Head of caudate nucleus (tissue), 42 donors: ENCODE measurements around the gene TMEM191C.
A peak's percentile ranks its signal among the peaks of the same experiment; 100 is the strongest.
"Not testable (repeated sequence)": the region's sequence is repeated elsewhere in the genome, so short reads cannot be mapped to it uniquely, and the experiment has no call there.

Experiments
- DNase-seq, 42 donors: peaks; one replicate each; pipeline versions ENCODE4 v3.0.0 to v3.0.0-alpha.2; 2020 to 2021; ENCODE audit warnings: mixed read lengths in 7 of 42
- intact Hi-C: fragments of 100-400 bp; cut with DNase I; formaldehyde crosslinking; loops from one replicate; pipeline ENCODE4 v1.15.0; 2022

Gene TMEM191C

DNA sequence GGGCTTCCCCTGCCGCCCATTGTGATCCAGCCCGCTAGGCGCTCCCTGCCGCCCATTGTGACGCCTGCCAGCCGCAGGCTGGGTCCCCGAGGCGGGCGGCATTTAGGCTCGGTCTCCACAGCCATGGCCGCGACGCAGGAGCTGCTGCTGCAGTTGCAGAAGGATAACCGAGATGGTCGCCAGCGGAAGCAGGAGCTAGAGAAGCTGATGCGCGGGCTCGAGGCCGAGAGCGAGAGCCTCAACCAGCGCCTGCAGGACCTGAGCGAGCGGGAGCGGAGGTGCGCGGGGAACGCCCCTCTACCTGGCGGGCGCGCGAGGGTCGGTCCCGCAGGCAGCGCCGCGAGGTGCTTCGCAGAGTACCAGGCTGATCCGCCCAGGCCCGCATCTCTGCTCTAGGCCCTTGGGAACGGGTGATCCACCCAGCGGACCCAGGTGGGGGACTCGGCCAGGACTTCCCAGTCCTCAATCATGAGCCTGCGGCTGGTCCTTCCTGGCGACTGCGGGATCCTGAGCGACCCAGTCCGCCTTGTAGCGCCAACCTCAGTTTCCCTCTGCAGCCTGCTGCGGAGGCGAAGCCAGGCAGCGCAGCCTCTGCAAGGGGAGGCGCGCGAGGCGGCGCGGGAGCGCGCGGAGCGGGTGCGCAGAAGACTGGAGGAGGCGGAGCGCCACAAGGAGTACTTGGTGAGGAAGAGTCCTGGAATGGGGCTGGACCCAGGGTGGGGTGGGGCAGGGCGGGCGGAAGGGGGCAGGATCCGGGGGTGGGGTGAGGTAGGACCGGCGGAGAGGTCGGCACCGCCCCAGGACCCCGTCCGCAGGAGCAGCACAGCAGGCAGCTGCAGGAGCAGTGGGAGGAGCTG lies at the start of gene TMEM191C:
TMEM191C (plus strand) TSS at position 51 of the 857 bp plus-strand sequence; CDS start at position 124, 73 bp downstream.
- intact Hi-C loops = not testable (repeated sequence)

DNA sequence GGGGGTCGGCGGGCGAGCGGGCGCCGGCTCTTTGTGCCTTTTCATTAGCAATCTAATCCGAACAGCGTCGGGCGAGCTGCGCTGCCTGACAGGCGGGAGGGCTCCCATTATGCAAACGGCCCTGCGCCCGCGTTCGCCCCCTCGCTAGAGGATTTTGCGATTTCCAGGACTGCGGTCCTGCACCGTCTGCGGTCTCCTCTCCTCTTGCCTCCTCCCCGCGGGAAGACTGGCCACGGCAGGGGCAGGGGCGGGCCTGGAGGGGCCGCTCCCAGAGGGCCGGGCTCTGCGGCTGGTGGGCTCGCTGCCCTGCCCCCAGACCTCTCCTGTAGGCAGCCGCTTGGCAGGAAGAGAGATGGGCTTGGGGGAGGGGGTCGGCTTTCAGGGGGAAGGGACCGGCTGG lies 49.3 kb upstream of the TMEM191C start:
- DNase-seq = peak in 27 of 42 donors; percentile 1 to 56 (median 19)

More for the DNA sequence above, at the start of gene TMEM191C:
- not testable (repeated sequence) for DNase-seq

DNA sequence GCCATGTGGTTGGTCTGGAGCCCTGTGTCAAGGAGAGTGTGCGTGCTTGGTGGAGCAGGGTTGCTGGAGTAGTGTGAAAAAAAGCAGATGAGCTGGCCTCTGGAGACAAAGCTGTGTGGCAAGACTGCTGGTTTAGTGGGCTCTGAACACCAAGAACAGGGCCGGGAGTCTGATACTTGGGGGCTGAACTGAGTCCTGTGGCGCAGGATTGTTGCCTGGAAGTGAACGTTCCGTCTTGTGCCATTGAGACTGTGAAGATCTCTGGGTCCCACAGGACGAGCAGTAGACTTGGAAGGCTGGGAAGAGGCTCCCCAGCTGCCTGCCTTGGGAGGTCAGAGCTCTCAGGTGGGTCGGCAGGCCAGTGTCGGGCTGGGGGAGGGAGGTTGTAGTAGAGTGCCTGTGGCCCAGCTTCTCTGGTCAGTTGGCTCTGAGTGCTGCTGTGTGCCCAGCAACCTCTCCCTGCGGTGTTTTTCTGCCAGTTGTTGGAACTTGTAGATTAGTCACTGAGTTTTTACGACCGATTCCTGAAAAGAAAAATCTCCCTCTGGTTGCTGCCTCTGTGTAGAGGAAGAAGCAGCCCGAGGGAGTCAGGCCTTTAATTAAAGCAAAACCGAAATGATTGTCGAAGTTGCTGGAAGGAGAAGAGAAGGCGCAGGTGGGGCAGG lies 48.1 kb upstream of the TMEM191C start:
- intact Hi-C loops = not testable (repeated sequence)
- DNase-seq = peak in 7 of 42 donors; percentile 1 to 32 (median 10)

More for the DNA sequence above, 49.3 kb upstream of the TMEM191C start:
- intact Hi-C loops = not testable (repeated sequence)

DNA sequence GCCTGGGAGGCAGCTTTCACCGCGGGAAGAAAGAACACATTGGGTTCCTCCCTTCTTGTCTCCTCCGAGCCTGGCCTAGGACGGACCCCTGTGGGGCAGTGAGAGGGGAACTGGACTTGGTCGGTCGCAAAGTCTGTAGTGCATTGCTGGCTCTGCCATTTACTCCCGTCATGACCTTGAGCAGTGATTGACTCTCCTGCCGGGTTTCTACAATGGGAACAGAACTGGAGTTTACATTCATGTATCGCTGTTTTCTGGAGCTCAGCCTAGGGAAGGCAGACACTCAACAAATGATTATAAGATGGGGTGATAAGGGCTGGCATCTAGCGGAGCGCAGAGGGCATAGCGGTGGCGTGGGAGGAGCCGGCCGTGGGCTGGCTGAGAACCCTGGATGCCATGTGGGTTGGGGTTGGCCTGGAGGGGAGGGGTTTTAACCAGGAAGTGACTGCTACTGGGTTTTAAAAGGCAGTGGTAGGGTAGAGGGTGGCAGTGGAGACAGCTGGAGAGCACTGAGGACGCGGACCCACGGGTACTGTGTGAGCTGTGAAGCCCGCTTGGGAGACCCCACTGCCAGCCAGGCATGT lies 46.9 kb upstream of the TMEM191C start:
- intact Hi-C loops = not testable (repeated sequence)
- peak in 5 of 42 donors; percentile 1 to 33 (median 5) for DNase-seq

DNA sequence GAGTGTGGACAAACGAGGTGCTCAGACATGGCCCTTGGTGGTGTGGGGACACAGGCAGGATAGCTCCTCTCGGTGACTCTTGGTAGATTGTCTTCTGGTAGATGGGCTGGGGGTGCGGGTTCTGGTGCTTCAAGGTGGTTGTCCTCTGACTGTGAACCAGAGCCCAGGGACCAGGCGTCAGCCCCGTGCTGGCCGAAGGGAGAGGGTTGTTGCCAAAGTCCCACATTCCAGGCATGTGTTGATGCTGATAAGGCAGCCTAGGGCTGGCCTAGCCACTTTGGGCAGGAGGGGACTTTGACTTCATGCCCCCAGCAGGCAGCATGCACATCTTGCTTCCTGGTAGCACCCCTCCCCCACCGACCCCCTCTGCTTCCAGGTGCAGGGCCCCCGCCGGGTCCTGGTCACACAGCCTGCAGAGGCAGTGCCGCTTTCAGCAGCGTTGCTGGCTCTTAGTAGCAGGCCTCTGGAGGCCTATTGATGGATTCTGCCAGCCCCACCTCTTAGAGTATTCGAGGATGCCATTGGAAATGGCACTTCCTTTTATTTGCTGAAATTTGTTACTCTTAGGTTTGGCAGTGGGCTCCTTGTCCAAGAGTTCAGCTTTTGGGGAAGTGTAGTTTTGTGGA lies 43.0 kb upstream of the TMEM191C start:
- DNase-seq = peak in 1 of 42 donors; percentile 7
- intact Hi-C loops = not testable (repeated sequence)

DNA sequence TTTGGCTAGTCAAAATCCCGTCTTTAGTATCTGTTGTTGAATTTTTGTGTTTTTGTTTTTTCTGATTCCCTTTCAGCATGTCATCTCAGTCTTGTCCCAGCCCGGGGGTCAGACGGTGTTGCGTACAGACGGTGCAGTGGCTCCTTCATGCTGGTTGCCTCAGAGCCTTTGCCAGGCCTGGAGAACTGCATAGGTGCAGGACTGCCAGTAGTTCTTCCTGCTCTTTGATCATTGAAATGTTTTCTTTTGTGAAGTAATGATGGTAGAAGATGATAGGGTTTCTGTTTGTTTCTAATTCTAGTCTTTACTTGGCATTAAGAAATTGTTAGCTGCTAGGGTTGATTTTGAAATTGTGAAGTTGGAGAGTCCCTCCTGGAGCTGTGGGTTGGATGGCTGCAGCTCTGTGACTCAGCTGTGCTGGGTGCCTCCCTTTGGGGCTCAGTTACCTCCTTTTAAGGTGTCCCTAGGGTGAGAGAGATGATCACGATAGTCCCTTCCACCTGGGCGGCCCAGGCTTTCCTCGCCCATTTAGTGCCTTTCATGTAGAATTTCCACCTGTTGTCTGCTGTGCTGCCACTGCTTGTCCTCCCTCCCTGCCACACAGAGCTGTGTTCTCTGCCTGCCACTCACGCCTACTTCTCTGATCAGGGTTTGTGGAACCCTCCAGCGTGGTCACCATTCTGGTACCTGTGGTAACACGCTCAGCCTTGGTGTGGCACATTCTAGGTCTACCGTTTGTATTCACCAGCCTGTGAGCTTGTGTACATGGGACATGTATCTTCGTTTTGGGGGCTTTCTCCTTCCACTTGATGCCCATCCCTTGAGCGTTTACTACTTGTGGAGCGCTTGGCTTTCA lies 32.6 kb upstream of the TMEM191C start:
- DNase-seq, intact Hi-C loops: not testable (repeated sequence)

DNA sequence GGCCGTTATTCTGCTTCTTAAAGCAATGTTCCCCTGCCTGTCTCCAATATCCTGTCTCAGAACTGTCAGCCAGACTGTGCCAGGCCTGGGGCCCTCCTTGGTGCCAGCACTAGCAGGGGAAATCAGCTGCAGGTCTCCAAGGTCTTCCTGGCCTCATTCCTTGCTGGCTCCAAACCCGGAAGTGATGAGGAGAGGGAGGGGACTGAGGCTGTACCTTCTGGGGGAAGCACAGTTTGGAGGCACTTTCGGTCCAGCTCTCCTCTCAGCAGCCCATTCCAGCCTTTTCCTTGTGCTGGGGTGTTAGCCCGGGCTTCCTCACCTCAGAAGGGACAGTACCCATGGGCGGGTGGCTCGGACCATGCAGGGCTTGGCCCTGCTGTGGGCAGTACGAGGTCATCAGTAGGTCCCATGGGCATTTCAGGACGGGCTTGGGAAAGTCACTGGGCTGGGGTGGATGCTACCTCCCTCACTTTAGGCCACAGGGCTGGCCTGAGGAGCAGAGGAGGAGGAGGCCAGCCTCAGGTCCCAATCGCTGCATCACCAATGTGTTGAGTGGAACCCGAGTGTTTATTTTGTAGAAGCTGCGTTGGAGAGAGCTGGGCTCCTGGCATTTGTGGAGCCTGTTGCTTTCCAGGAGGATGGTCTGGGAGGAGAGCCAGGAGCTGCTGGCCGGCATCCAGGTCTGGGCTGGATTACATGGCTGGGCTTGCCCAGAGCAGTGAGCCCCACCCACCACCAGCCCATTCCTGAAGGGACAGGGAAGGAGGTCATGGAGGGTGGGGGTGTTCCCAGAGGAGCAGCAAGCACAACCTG lies 31.0 kb upstream of the TMEM191C start:
- peak in 9 of 42 donors; percentile 5 to 33 (median 14) for DNase-seq
- intact Hi-C loops = not testable (repeated sequence)

DNA sequence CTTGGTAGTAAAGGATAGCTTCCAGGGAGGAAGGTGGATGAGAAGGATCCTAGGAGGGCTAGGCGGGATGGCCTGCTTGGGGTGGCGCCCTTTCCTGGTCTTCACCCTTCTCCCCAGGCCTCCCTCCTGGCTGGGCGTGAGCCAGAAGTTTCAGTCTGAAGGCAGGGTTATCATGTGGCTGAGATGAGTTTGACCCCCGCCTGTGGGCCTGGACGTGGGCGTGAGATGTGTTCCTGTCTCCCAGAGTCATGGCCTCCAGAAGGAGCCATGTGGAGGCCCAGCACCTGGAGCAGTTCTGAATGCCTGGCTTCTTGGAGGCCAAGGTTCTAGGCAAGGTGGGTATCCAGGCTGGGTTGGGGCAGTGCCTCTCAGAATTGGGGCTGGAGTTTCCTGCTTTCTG lies 29.2 kb upstream of the TMEM191C start:
- peak in 10 of 42 donors; percentile 0 to 31 (median 10) for DNase-seq
- intact Hi-C loops = not testable (repeated sequence)

DNA sequence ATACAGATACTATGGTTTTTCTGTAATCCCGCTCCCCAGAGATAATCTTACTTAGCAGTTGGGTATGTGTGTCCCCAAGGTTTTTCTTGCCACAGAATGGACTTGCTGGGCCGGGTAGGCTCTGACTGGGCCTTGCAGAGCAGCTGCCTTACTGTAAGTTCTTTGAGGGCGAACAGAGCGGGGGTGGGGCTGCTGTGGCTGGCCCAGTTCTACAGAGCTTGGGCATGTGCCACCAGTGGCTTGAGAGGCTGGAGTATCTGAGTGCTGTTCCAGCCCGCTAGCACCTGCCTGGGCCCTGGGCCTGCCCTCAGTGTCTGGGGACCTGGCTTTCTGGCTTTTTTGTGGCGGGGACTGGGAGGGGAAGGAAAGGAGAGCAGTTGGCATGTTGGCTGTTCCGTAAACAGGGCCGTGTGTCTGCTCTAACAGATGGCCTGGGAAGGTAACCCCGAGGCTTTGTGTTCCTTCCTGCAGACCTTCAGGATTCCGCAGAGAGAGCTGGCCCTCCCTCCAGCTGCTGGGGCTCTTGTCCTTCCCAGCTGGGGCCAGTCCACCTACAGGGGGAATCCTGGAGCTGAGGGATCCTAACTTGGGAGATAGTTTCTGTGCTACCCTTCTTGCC lies 27.1 kb upstream of the TMEM191C start:
- intact Hi-C loops, DNase-seq: not testable (repeated sequence)

DNA sequence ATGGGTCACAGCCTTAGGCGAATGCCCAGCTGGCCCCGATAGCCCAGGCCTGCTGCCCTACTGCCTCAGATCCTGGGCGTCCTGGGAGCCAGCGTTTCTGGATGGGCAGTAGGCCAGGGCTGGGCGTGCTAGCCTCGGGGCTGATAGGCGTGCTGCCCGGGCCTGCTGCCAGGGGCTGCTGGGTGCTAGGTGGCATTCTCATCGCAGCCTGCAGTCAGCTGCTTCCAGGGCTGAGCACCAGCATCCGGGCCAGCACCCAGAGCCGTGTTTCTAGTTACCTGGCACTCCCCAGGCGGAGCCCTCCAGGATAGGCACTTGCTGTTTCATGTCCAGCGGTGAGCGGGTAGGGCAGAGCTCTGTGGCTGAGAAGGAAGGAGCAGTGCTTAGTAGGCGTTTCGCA lies 26.5 kb upstream of the TMEM191C start:
- DNase-seq, intact Hi-C loops: not testable (repeated sequence)

DNA sequence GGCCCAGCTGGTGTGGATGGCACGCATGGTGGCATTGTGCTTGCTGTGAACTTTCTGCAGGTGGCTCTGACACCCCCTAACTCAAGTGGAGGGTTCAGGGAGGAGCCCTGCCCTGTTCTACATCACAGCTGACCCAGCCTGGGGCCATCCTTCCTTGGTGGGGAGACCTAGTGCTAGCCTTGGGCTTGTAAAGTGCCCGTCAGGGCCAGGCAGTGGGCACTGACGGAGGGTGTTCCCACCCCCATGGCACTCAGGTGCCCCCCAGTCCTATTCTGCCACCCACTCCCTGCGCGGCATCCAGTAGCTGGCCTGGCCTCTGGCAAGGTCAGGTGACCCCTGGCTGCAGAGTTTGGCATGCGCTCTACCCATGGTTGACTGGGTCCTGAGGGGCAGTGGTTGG lies 26.0 kb upstream of the TMEM191C start:
- peak in 4 of 42 donors; percentile 1 to 15 (median 6) for DNase-seq

DNA sequence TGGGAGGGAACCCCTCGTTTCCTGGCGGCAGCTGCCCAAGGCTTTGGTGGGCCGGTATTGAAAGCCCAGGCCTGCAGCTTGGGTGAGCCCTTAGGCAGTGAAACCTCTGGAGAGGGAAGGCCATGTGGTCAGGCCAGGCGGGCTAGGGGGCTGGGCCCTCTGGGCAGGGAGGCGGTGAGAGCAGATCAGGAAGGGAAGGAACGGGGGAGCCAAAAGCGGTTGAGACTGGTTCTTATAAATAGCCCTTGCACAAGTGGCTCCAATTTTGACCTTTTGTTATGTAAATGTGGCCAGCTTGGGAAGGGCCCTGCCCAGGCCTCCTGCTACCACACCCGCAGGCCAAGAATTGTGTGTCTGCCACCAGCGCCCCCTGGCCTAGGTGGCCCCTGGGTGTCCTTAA lies 25.1 kb upstream of the TMEM191C start:
- DNase-seq, intact Hi-C loops: not testable (repeated sequence)

More for the DNA sequence above, 26.0 kb upstream of the TMEM191C start:
- intact Hi-C loops = not testable (repeated sequence)

DNA sequence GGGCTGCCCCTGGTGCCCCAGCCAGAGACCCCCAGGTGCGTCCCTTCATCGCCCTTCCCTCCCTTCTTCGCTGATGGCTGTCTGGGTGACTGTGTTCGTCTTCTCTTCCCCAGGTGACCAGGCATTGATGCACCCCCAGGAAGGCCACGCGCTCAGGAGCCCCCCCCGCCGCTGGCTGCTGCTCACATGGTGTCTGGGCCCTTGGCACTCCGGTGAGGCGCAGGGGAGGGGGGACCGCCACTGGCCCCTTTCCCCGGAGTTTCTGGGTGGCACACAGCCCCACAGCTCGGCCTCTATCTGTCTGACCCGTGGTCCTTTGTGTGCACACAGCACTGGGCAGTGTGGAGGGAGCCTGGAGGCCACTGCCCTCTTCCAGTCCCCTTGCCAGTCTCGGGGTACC lies 24.5 kb upstream of the TMEM191C start:
- intact Hi-C loops = not testable (repeated sequence)
- DNase-seq = peak in 18 of 42 donors; percentile 0 to 41 (median 11)

DNA sequence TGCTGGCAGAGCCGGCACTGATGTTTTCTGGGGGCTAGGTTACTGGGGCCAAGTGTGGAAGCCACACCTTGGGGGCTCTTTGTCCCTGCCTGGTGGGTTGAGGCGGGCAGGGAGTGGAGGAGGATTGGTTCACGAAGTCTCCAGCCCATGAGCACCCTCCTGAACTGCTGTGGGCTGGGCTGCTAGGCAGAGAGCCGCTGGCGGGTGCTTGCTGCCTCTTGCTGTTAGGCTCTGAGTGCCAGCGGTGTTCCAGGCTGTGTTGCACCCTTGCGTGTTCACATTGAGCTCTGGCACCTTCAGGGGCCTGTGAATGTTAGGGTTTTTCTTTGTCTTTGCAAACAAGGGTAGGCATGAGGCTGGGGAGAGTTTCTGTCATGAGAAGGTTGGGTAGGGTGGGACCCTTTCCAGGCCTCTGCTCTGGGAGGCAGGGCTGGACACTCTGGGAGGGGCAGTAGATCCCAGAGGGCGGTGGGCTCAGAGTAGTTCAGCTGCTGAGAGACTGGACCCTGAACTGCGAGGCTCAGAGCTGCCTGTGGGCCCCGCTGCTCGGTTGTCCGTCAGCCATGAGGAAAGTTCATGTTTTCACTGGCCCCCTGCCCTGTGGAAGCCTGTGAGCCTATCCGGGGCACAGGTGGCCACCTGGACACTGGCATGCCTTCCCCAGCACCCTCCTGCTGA lies 24.0 kb upstream of the TMEM191C start:
- peak in 20 of 42 donors; percentile 1 to 36 (median 11) for DNase-seq
- intact Hi-C loops = no loop called here

DNA sequence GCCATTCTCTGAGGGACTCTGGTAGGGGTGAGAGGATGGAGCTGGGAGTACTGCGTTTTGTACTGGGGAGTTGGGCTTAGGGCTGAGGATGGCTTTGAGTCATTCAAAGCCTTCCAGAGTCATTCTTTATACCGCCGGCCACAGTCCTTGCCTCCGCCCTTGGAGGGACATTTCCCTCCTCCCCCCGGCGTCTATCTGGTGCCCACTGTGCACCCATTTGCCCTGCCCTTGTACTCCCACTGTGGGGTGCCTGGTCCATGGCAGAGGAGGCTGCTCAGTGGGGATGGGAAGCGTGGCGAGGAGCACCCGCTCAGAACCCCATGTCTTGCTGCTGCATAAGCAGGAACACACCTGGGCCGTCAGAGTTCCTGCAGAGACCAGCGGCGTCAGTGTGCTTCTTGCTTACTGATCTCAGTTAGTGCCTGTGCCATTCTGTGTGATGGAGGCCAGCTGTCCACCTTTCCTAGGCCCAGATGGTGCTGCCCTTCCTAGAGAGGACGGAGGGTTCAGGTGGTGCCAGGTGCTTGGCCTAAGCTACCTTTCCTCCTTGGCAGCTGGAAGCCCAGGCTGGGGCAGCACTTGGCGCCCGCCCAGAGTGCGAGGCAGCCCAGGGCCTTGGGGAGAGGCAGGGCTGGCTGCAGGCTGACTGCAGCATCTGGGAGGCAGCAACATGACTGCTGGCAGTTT lies 23.3 kb upstream of the TMEM191C start:
- DNase-seq = peak in 19 of 42 donors; percentile 0 to 37 (median 10)

More for the DNA sequence above, 23.3 kb upstream of the TMEM191C start:
- intact Hi-C loops = no loop called here
